Measurements from ENCODE around the gene PALM2AKAP2.

The PALM2AKAP2 gene

DNA sequence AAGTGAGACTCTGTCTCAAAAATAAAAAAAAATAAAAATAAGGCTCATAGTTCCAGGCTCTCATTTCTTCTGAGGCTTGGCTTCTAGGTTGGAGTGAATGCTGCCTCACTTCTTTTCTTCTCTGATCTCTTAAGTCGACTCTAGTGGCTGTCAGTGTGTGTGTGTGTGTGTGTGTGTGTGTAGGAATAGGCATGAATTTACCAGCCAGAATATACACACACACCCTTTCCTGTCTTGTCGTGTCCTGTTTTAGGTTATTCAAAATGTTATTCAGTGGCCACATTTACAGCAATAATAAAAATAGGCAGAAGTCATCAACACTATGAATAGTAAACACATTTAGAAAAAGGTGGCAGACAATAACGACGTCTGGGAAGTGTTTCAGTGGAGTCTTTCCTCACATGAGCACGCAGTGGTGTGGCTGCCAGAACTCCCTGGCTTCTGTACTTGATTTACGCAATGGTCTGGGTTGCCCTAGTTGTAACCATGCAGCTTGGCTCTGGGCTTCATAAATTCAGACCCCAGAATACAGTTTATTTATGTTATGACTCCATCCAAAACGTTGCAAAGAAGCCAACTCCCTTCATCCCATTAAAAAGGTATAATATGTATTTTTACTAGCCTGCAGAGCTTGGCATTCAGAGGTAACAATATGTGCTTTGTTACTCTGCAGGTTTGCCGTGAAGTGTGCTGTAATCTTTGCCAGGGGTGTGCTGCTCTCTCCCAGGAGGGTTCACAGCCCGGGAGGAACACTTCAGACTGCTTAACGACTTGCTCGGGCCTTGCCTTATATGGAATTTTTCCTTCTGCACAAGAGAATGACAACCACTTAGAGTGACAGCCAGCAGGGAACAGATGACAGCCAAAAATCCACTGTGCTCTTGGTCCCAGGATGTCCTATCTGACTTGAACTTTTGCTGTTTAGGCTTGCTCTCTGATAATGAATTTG is 34.4 kb upstream of the PALM2AKAP2 start:
- Histone ChIP-seq H3K27me3 (ENCODE audit: insufficient read depth, poor library complexity, severe bottlenecking) (peaks cover 5% of the 10 kb centered on the region), H3K4me3 (replicated peaks; ENCODE audit: insufficient read depth, low read length) (no peak overlapping the region), H3K27ac (replicated peaks) (no peak overlapping the region)
- DNase-seq (ENCODE audit: low read depth in 1 of 2, low spot score in 1 of 2): no peak
- TF ChIP-seq, protein P1, sequence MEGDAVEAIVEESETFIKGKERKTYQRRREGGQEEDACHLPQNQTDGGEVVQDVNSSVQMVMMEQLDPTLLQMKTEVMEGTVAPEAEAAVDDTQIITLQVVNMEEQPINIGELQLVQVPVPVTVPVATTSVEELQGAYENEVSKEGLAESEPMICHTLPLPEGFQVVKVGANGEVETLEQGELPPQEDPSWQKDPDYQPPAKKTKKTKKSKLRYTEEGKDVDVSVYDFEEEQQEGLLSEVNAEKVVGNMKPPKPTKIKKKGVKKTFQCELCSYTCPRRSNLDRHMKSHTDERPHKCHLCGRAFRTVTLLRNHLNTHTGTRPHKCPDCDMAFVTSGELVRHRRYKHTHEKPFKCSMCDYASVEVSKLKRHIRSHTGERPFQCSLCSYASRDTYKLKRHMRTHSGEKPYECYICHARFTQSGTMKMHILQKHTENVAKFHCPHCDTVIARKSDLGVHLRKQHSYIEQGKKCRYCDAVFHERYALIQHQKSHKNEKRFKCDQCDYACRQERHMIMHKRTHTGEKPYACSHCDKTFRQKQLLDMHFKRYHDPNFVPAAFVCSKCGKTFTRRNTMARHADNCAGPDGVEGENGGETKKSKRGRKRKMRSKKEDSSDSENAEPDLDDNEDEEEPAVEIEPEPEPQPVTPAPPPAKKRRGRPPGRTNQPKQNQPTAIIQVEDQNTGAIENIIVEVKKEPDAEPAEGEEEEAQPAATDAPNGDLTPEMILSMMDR (IDR thresholded peaks at IDR 0.05; ENCODE audit: insufficient read depth, low read length): no peak
- TF ChIP-seq GABPA (IDR thresholded peaks at IDR 0.05; ENCODE audit: low read depth) (no peak), POLR2AphosphoS5 (IDR thresholded peaks at IDR 0.05; ENCODE audit: low read depth) (no peak), SPI1 (IDR thresholded peaks at IDR 0.05; ENCODE audit: borderline replicate concordance, low read depth) (no peak)
- TF ChIP-seq, protein P2, sequence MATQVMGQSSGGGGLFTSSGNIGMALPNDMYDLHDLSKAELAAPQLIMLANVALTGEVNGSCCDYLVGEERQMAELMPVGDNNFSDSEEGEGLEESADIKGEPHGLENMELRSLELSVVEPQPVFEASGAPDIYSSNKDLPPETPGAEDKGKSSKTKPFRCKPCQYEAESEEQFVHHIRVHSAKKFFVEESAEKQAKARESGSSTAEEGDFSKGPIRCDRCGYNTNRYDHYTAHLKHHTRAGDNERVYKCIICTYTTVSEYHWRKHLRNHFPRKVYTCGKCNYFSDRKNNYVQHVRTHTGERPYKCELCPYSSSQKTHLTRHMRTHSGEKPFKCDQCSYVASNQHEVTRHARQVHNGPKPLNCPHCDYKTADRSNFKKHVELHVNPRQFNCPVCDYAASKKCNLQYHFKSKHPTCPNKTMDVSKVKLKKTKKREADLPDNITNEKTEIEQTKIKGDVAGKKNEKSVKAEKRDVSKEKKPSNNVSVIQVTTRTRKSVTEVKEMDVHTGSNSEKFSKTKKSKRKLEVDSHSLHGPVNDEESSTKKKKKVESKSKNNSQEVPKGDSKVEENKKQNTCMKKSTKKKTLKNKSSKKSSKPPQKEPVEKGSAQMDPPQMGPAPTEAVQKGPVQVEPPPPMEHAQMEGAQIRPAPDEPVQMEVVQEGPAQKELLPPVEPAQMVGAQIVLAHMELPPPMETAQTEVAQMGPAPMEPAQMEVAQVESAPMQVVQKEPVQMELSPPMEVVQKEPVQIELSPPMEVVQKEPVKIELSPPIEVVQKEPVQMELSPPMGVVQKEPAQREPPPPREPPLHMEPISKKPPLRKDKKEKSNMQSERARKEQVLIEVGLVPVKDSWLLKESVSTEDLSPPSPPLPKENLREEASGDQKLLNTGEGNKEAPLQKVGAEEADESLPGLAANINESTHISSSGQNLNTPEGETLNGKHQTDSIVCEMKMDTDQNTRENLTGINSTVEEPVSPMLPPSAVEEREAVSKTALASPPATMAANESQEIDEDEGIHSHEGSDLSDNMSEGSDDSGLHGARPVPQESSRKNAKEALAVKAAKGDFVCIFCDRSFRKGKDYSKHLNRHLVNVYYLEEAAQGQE (IDR thresholded peaks at IDR 0.05; ENCODE audit: insufficient replicate concordance, low read depth): no peak

DNA sequence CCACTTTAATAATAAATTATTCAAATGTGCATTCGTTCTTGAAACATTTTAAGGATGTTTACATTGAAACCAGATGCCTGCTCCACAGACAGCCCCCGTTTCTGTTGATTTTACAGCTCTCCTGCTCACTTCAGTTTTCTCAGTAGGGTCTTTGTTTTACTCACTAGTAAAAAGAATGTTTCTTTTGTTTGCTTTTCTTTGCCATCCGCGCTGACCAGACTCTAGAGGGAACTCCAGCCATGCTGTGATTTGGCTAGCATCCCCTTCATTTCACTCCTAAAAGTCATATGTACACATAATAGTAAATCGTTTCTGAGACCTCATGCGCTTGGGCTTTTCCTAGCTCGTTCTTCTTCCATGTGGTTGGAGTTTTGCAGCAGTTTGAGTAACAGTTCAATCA is 28.7 kb upstream of the PALM2AKAP2 start:
- DNase-seq (ENCODE audit: low read depth in 1 of 2, low spot score in 1 of 2): no peak
- Histone ChIP-seq H3K27me3 (ENCODE audit: insufficient read depth, poor library complexity, severe bottlenecking) (peaks cover 2% of the 10 kb centered on the region), H3K4me3 (replicated peaks; ENCODE audit: insufficient read depth, low read length) (no peak overlapping the region), H3K27ac (replicated peaks) (no peak overlapping the region)
- TF ChIP-seq POLR2AphosphoS5 (IDR thresholded peaks at IDR 0.05; ENCODE audit: low read depth): no peak
- TF ChIP-seq SPI1 (IDR thresholded peaks at IDR 0.05; ENCODE audit: borderline replicate concordance, low read depth): no peak
- TF ChIP-seq, protein P2 (IDR thresholded peaks at IDR 0.05; ENCODE audit: insufficient replicate concordance, low read depth): no peak
- TF ChIP-seq, protein P1 (IDR thresholded peaks at IDR 0.05; ENCODE audit: insufficient read depth, low read length): no peak
- TF ChIP-seq GABPA (IDR thresholded peaks at IDR 0.05; ENCODE audit: low read depth): no peak

DNA sequence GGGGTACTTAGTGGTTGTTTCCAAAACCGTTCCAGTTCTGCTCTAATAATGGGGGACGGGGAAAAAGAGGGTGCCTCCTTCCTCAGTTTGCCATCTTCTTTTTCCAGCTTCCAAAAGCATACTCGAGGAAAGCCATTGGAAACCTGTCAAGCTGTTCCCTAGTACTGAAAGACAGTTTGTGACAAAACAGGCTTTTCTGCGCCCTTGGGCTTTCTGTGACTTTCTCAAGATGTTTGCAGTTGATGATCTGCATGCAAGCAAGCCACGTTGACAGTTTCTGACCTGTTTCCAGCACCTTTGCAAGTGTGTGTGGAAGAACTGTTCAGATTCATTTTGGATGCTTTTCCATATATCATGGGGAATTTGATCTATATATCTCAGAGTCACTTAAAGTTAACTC is 26.7 kb upstream of the PALM2AKAP2 start:
- TF ChIP-seq, protein P1 (IDR thresholded peaks at IDR 0.05; ENCODE audit: insufficient read depth, low read length): no peak
- TF ChIP-seq, protein P2 (IDR thresholded peaks at IDR 0.05; ENCODE audit: insufficient replicate concordance, low read depth): no peak
- TF ChIP-seq GABPA (IDR thresholded peaks at IDR 0.05; ENCODE audit: low read depth) (no peak), POLR2AphosphoS5 (IDR thresholded peaks at IDR 0.05; ENCODE audit: low read depth) (no peak), SPI1 (IDR thresholded peaks at IDR 0.05; ENCODE audit: borderline replicate concordance, low read depth) (no peak)
- H3K4me3 ChIP-seq (replicated peaks; ENCODE audit: insufficient read depth, low read length): no peak overlapping the region
- H3K27me3 ChIP-seq (ENCODE audit: insufficient read depth, poor library complexity, severe bottlenecking): peaks cover 5% of the 10 kb centered on the region
- no peak overlapping the region for H3K27ac ChIP-seq (replicated peaks)
- DNase-seq (ENCODE audit: low read depth in 1 of 2, low spot score in 1 of 2): no peak
